Immature natural killer cell (primary cell): ENCODE measurements around the gene SNTG2. TPM values are rescaled to one million over a fixed set of nuclear protein-coding genes. Genes with fewer than 3 reads are reported as not detected.

ENCODE experiments used
- DNase-seq, 3 donors: peaks; one replicate each; pipeline ENCODE4 v3.0.0; 2022; ENCODE audit warnings: mixed read lengths in 1 of 3
- H3K27ac Mint-ChIP-seq, 6 donors: one replicate each; pipeline ENCODE4 v1.8.0; 2020; ENCODE audit warnings: mixed read lengths in 6 of 6, mild to moderate bottlenecking in 5 of 6, inconsistent platforms in 4 of 6, moderate library complexity in 3 of 6
- H3K27me3 Mint-ChIP-seq, 3 donors: one replicate each; pipeline ENCODE4 v1.8.0; 2020 to 2021; ENCODE audit warnings: low read depth in 3 of 3, mild to moderate bottlenecking in 3 of 3, mixed read lengths in 3 of 3, moderate library complexity in 3 of 3, inconsistent platforms in 1 of 3
- H3K36me3 Mint-ChIP-seq, 3 donors: one replicate each; pipeline ENCODE4 v1.8.0; 2020; ENCODE audit warnings: mixed read lengths in 3 of 3, inconsistent platforms in 2 of 3, mild to moderate bottlenecking in 2 of 3
- H3K4me1 Mint-ChIP-seq, 2 donors: one replicate each; pipeline ENCODE4 v1.8.0; 2020; ENCODE audit warnings: inconsistent platforms in 2 of 2, mild to moderate bottlenecking in 2 of 2, mixed read lengths in 2 of 2, moderate library complexity in 1 of 2
- H3K4me3 Mint-ChIP-seq, 5 donors: one replicate each; pipeline ENCODE4 v1.8.0; 2020; ENCODE audit warnings: mild to moderate bottlenecking in 5 of 5, mixed read lengths in 5 of 5, inconsistent platforms in 3 of 5, moderate library complexity in 3 of 5
- H3K9me3 Mint-ChIP-seq, 6 donors: one replicate each; pipeline ENCODE4 v1.8.0; 2020; ENCODE audit warnings: mild to moderate bottlenecking in 6 of 6, mixed read lengths in 6 of 6, inconsistent platforms in 4 of 6, moderate library complexity in 3 of 6
- polyA plus RNA-seq, 3 donors: library from polyadenylated mRNA; unstranded; fragments of 300-500 nt; fragmentation: Illumina TruSeq; gene quantifications; one replicate each; pipeline ENCODE4 v1.2.3, GENCODE V29; 2021

The SNTG2 gene
- polyA plus RNA-seq, 3 donors from 2014 or later, result not detected

DNA sequence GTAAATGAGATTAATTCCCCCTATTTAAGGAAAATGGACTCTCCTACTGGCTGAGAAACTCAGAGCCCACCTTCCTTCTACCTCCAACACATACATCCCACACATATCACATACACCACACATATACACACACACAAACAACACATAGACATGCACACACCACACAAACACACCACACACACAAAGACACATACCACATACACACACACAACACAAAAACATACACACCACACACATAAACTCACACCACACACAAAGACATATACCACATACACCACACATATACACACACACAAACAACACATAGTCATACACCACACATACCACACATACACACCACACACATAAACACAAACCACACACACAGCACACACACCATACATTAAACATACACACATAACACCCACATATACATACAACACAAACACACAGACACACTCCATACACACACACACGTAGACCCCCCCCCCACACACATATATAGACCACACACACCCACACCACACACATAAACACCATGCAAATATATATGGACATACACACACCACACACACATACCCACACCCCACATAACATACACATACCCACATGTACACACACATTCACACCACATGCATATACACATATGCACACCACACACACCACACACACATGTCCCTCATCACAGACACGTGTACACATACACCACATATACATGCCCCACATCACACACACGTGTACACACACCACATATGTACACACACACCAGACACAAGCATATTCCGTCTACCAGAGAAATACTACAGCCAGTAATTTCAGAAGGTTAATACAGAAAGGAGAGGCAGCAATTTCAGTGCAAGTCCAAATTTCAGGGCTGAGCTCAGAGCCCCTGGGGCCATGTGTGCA lies 204.3 kb downstream of the SNTG2 start:
- no peaks in the 10 kb centered on the region for H3K9me3 Mint-ChIP-seq
- no peaks in the 10 kb centered on the region for H3K4me1 Mint-ChIP-seq
- H3K27me3 Mint-ChIP-seq, result peaks cover 3 to 6% (median 5%) of the 10 kb centered on the region in 3 donors

DNA sequence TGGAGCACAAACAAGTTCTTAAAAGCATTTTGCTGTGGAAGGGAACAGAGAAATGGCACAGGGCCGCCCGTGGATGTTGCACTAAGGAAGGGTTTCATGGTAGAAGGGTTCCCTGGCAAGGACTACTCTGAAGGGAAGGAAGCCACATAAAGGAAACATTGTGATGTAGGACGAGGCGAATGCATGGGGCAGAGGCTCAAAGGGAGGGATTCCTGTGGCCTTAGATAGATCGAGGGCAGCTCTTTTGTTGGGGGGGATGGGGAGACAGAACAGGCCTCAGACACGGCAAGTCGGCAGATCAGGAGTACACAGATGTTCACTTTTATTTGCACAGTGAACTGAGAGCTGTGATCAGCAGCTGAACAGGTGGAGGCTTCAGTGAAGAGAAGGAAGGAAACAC lies 205.4 kb downstream of the SNTG2 start:
- no peak overlapping the region for H3K4me3 Mint-ChIP-seq
- no peak overlapping the region for H3K27ac Mint-ChIP-seq
- DNase-seq, result no peak
- H3K9me3 Mint-ChIP-seq, result no peaks in the 10 kb centered on the region
- peaks cover 2 to 6% (median 3%) of the 10 kb centered on the region in 3 donors for H3K27me3 Mint-ChIP-seq
- H3K4me1 Mint-ChIP-seq, result peaks cover 0 to 2% of the 10 kb centered on the region in 2 donors
- H3K36me3 Mint-ChIP-seq, result no peaks in the 10 kb centered on the region

More for the DNA sequence above, 204.3 kb downstream of the SNTG2 start:
- H3K4me3 Mint-ChIP-seq, result no peak overlapping the region
- DNase-seq, result no peak
- no peak overlapping the region for H3K27ac Mint-ChIP-seq
- H3K36me3 Mint-ChIP-seq, result no peaks in the 10 kb centered on the region

DNA sequence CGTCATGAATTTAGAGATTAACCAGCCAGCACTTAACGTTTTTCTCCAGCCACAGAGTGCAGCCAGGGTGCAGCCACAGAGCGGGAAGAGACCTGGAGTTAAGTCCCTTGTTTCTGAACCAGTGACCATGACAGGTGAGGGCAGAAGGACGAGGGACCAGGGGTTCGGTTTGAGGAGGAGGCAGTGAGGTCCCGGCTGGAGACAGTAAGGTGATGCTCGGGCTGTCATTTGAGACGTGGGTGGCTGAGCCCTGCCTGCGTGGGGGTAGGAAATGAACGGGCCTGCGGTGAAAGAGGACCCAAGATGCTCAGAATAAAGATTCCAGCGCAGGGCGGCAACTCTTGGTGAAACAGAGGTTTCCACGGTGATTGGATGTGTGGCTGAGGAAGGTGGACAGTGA lies 205.9 kb downstream of the SNTG2 start:
- Mint-ChIP-seq H3K27me3 (peaks cover 0 to 2% (median under 1%) of the 10 kb centered on the region in 3 donors), H3K4me1 (peaks cover 0 to 4% of the 10 kb centered on the region in 2 donors), H3K27ac (no peak overlapping the region), H3K4me3 (no peak overlapping the region), H3K36me3 (no peaks in the 10 kb centered on the region), H3K9me3 (no peaks in the 10 kb centered on the region)
- DNase-seq, result no peak

DNA sequence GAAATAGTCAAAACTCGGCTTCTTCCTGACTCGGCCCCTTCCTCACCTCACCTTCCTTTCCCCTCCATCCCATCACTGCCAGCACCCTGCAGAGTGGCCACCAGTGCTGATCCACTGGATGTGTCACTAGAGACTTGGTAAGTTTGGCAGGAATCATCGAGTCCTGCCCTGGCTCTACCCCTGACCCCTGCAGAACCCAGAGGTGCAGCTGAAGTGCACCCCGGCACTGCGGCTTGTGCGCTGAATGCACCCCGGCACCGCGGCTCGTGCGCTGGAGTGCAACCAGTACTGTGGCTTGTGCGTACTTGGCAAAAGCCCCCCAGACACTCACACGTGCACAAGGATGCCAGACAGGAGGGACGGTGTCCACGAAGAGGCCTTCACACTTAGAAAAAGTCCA lies 206.5 kb downstream of the SNTG2 start:
- H3K4me3 Mint-ChIP-seq, result no peak overlapping the region
- H3K27me3 Mint-ChIP-seq, result peaks cover 0 to 4% (median 0%) of the 10 kb centered on the region in 3 donors

DNA sequence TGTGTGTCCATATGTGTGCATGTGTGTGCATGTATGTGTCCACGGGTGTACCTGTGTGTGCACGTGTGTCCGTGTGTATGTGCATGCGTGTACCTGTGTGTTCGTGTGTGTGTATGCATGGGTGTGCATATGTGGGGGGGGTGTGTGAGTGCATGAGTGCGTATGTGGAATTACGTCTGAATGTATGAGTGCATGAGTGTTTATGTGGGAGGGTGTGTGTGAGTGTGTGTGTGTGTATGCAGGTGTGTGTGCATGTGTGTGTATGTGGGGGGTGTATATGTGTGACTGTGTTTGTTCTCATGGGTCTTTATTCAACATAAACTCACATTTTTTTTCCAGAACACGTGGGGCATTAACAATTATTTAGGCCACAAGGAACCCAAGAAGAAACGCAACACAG lies 208.4 kb downstream of the SNTG2 start:
- H3K4me3 Mint-ChIP-seq, result no peak overlapping the region

More for the DNA sequence above, 206.5 kb downstream of the SNTG2 start:
- peaks cover 0 to 6% of the 10 kb centered on the region in 2 donors for H3K4me1 Mint-ChIP-seq
- H3K27ac Mint-ChIP-seq, result no peak overlapping the region
- no peaks in the 10 kb centered on the region for H3K9me3 Mint-ChIP-seq
- no peak for DNase-seq
- no peaks in the 10 kb centered on the region for H3K36me3 Mint-ChIP-seq

DNA sequence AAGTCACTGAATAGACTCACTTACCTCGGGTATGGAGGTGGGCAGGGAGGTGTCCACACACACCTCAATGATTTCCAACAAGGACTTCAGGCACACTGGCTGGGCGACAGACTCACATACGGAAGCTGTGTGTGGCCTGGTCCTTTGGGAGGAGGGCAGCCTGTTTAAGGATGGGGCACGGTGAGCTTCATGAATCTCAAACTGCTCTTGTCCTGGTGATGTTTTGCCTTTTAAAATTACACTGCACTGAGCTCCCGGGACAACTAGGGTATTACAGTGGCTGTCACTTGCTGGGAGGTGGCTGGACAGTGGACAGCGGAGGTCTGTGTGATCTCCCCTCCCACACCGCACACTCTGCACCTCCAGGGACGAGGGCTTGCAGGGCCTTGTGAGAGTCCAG lies 211.6 kb downstream of the SNTG2 start:
- Mint-ChIP-seq H3K9me3 (peaks cover 0 to 1% (median 0%) of the 10 kb centered on the region in 6 donors), H3K4me3 (peak overlapping the region in 2 of 5 donors; percentile 10 to 80), H3K36me3 (peaks cover 0 to 4% (median 3%) of the 10 kb centered on the region in 3 donors), H3K4me1 (peaks cover 40 to 45% of the 10 kb centered on the region in 2 donors), H3K27me3 (peaks cover 4 to 9% (median 4%) of the 10 kb centered on the region in 3 donors), H3K27ac (peak overlapping the region; percentile 85 to 96 (median 90))
- no peak for DNase-seq

More for the DNA sequence above, 208.4 kb downstream of the SNTG2 start:
- Mint-ChIP-seq H3K27me3 (peaks cover 2 to 9% (median 4%) of the 10 kb centered on the region in 3 donors), H3K4me1 (peaks cover 19 to 25% of the 10 kb centered on the region in 2 donors), H3K27ac (no peak overlapping the region), H3K36me3 (peaks cover 0 to 4% (median 0%) of the 10 kb centered on the region in 3 donors), H3K9me3 (no peaks in the 10 kb centered on the region)
- DNase-seq, result no peak

DNA sequence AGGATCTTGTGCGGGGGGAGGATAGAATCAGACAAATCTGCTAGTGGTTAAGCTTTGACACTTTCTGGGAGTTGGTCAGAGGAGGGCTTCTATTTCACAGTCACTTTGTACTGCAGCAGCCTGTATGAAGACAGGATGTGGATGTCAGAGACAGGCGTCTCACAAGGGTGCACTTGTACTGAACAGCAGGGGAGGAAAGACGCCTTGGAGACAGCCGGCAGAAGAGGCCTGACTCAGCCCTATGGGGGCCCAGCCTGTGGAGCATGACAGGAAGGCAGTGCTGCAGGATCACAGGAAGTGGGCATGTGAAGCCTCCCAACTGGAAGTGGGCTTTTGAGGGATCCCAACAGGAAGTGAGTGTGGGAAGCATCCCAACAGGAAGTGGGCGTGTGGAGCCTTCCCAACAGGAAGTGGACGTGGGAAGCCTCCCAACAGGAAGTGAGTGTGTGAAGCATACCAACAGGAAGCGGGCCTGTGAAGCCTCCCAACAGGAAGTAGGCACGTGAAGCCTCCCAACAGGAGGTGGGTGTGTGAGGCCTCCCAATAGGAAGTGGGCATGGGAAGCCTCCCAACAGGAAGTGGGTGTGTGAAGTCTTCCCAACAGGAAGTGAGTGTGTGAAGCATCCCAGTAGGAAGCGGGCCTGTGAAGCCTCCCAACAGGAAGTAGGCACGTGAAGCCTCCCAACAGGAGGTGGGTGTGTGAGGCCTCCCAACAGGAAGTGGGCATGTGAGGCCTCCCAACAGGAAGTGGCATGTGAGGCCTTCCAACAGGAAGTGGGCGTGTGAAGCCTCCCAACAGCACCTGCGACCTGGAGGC lies 212.3 kb downstream of the SNTG2 start:
- H3K27me3 Mint-ChIP-seq, result peaks cover 4 to 9% (median 4%) of the 10 kb centered on the region in 3 donors
- H3K4me1 Mint-ChIP-seq, result peaks cover 40 to 45% of the 10 kb centered on the region in 2 donors
- H3K4me3 Mint-ChIP-seq, result peak overlapping the region; percentile 59 to 80 (median 63)

DNA sequence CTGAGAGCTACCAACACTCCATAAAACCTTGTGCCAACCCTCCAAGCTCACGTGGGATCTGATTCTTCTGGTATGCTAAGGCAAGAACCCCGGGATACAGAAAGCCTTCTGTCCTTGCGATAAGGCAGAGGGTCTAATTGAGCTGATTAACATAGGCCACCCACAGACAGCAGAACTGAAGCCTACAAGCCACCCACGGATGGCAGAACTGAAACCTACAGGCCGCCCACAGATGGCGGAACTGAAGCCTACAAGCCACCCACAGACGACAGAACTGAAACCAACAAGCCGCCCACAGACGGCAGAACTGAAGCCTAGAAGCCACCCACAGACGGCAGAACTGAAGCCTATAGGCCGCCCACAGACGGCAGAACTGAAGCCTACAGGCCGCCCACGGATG lies 216.3 kb downstream of the SNTG2 start:
- H3K36me3 Mint-ChIP-seq, result peaks cover 0 to 4% (median 3%) of the 10 kb centered on the region in 3 donors
- DNase-seq, result no peak
- H3K27ac Mint-ChIP-seq, result peak overlapping the region in 5 of 6 donors; percentile 16 to 71 (median 36)
- H3K4me1 Mint-ChIP-seq, result peaks cover 36 to 45% of the 10 kb centered on the region in 2 donors
- H3K4me3 Mint-ChIP-seq, result peak overlapping the region in 1 of 5 donors; percentile 46
- peaks cover 0 to 1% (median 0%) of the 10 kb centered on the region in 6 donors for H3K9me3 Mint-ChIP-seq
- H3K27me3 Mint-ChIP-seq, result peaks cover 4 to 11% (median 10%) of the 10 kb centered on the region in 3 donors

More for the DNA sequence above, 212.3 kb downstream of the SNTG2 start:
- peaks cover 0 to 4% (median 3%) of the 10 kb centered on the region in 3 donors for H3K36me3 Mint-ChIP-seq
- H3K9me3 Mint-ChIP-seq, result peaks cover 0 to 1% (median 0%) of the 10 kb centered on the region in 6 donors
- peak; percentile 14 to 29 (median 25) for DNase-seq
- peak overlapping the region; percentile 85 to 96 (median 90) for H3K27ac Mint-ChIP-seq

DNA sequence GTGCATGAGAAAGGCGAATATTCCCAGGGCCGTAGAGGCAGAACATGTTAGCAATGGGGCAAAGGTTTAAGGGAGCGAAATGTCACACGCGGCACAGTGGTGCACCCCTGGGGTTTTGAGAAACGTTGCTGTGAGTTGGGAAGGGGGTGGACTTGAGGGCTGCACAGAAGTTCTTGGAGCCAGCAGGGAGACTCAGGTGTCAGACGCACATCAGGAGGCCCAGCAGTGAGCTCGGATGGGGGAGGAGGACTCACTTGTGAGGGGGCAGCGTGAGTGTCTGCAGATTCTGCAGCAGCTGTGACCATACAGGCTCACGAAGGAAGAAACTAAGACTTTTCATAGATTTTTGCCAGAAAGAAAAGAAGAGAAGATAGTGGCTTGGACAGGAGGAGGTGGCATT lies 218.2 kb downstream of the SNTG2 start:
- H3K36me3 Mint-ChIP-seq, result peaks cover 0 to 3% (median 0%) of the 10 kb centered on the region in 3 donors
- no peak for DNase-seq
- H3K4me1 Mint-ChIP-seq, result peaks cover 17 to 27% of the 10 kb centered on the region in 2 donors
- no peak overlapping the region for H3K27ac Mint-ChIP-seq
- no peak overlapping the region for H3K4me3 Mint-ChIP-seq
- H3K27me3 Mint-ChIP-seq, result peaks cover 0 to 8% (median 4%) of the 10 kb centered on the region in 3 donors
- H3K9me3 Mint-ChIP-seq, result peaks cover 0 to 1% (median 0%) of the 10 kb centered on the region in 6 donors

DNA sequence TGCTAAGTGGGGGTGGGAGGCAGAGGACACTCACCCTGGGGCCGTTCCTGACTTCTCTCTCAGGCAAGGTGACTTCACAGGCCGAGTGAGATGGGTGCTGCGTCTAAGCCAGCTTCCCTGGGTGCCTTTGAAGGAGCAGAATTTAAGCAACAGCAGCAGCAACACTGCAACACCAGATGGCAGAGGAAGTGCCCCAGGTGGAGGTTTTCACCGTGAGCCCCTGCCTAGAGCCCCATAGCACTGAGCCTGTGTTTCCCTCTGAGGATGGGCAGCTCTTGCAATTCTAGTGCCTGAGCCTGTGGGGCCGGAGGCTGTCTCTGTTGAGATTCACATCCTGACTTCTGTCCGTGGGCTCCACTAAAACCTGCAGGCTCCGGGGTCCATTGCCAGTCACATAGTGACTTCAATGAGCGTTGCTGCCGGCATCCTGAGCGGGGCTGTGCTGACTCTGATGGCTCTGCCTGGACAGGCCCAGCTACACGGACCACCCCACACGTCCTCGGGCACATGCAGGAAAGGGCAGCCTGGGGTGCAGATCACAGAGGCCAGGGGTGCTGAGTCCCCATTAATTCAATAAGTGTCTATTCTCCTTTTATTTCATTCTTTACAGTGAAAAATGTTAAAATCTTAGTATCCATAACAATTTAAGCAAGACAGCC lies 218.8 kb downstream of the SNTG2 start:
- DNase-seq, result no peak
- peaks cover 13 to 24% of the 10 kb centered on the region in 2 donors for H3K4me1 Mint-ChIP-seq
- H3K4me3 Mint-ChIP-seq, result no peak overlapping the region
- no peak overlapping the region for H3K27ac Mint-ChIP-seq
- peaks cover 0 to 3% (median 0%) of the 10 kb centered on the region in 3 donors for H3K36me3 Mint-ChIP-seq
- peaks cover 0 to 8% (median 4%) of the 10 kb centered on the region in 3 donors for H3K27me3 Mint-ChIP-seq
- H3K9me3 Mint-ChIP-seq, result peaks cover 0 to 1% (median 0%) of the 10 kb centered on the region in 6 donors

DNA sequence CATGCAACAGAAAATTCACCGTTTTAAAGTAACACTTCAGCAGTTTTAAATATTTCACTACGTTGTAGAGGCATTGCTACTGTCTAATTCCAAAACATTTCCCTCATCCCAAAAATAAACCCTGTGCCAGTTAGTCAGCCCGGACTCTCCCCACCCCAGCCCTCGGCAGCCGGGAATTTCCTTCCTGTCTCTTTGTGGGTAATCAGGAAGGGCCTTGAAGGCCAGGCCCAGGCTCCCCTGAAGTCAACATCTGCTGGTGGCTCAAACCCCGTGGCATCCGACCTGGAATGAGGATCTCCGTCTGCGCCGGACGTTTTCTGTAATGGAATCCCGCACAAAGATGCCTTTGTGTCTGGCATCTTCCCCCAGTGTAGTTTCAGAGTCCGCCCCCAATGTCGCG lies 219.6 kb downstream of the SNTG2 start:
- DNase-seq, result no peak
- Mint-ChIP-seq H3K27me3 (peaks cover 4 to 7% (median 5%) of the 10 kb centered on the region in 3 donors), H3K4me3 (no peak overlapping the region), H3K4me1 (peaks cover 9 to 15% of the 10 kb centered on the region in 2 donors), H3K36me3 (peaks cover 0 to 3% (median 0%) of the 10 kb centered on the region in 3 donors), H3K9me3 (peaks cover 0 to 1% (median 0%) of the 10 kb centered on the region in 6 donors), H3K27ac (no peak overlapping the region)

DNA sequence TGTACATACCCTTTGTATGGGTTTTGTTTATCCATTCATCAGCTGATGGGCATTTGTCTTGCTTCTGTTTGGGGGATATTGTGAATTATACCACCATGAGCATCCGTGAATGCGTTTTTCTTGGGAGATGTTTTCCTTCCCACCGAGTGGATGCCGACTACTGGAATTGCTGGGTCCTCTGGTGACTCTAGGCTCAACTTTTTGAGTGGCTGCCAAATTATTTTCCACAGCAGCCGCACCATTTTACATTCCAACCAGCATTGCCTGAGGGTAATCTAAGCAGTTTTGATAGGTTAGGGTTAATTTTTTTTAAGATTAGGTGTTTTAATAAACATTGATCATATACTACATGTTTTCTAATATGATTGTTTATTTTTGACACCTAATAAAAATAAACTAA lies 220.1 kb downstream of the SNTG2 start:
- no peak for DNase-seq
- no peak overlapping the region for H3K27ac Mint-ChIP-seq
- peaks cover 5 to 8% (median 6%) of the 10 kb centered on the region in 3 donors for H3K27me3 Mint-ChIP-seq
- peaks cover 0 to 1% (median 0%) of the 10 kb centered on the region in 6 donors for H3K9me3 Mint-ChIP-seq
- H3K36me3 Mint-ChIP-seq, result peaks cover 0 to 3% (median 0%) of the 10 kb centered on the region in 3 donors
- H3K4me3 Mint-ChIP-seq, result no peak overlapping the region
- peaks cover 7 to 11% of the 10 kb centered on the region in 2 donors for H3K4me1 Mint-ChIP-seq

DNA sequence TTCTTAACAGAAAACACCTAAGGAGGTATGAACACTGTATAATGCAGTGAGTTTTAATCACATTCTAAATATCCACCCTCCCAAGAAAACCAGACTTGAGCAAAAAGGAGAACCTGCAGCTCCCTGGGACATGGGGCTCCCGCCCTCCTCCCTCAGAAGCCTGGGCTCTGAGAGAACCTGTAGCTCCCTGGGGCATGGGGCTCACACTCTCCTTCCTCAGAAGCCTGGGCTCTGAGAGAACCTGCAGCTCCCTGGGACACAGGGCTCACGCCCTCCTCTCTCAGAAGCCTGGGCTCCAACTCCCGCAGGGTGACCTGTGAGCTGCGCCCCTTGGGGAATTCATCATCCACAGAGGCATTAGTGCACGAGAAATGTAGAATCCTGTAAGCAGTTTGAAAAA lies 222.9 kb downstream of the SNTG2 start:
- no peak overlapping the region for H3K4me3 Mint-ChIP-seq
- H3K36me3 Mint-ChIP-seq, result no peaks in the 10 kb centered on the region
- H3K27ac Mint-ChIP-seq, result no peak overlapping the region
- H3K27me3 Mint-ChIP-seq, result peaks cover 5 to 14% (median 8%) of the 10 kb centered on the region in 3 donors
- H3K9me3 Mint-ChIP-seq, result peaks cover 0 to 4% (median 0%) of the 10 kb centered on the region in 6 donors
- H3K4me1 Mint-ChIP-seq, result no peaks in the 10 kb centered on the region
- DNase-seq, result no peak
